IPS-NIHi11 (cell line): ENCODE measurements around the gene DBI.
"Not testable (repeated sequence)": the region's sequence is repeated elsewhere in the genome, so short reads cannot be mapped to it uniquely, and the experiment has no call there.

Experiments used
- DNase-seq: peaks from one replicate; pipeline ENCODE4 v3.0.0; 2012; ENCODE audit warnings: mixed read lengths, low spot score

Gene DBI

DNA sequence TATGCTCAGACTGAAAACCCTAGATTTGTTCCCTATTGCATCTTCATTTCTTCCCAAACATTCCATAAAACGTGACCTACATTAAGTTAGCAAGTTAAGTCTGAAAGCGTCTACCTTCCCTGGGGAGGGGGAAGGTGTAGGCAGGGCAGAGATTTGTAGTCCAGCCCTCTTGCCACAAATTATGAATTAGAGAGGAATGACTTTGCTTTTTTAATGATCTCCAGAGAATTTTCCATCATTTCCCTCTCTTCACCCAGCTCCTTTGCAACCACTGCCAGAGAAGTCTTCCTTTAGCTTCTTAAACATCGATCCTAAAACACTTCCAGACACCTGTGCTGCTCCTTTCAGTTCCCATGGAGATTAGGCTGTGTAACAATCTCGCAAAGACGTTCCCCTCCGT, 1.3 kb upstream of the DBI start:
- DNase-seq = no peak

DNA sequence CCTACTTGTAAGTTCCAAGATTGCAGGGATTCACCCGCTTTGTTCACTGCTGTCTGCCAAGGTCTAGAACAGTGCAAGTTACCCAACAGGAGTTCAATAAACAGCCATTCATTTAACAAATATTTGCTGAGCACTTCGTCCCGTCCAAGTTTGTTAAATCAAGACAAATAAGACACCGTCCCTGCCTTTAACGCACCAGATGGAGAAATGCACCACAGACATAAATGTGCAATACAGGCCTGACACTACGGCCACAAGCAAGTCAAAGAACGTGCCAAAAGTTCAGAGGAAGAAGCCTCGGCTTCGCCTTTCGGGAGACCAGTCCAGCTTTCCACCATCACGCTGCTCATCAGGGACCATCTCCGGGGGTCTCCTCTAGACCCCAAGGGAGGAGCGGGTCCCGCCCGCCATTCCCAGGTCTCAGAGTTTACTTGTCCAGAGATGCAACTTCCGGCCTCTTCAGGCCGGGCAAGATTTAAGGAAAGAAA, 572 bp upstream of the DBI start:
- no peak for DNase-seq

- peak; percentile 91 for DNase-seq
Measured at GRCh38 chr2:119367472-119368099, 809 bp downstream of the DBI start.

DNA sequence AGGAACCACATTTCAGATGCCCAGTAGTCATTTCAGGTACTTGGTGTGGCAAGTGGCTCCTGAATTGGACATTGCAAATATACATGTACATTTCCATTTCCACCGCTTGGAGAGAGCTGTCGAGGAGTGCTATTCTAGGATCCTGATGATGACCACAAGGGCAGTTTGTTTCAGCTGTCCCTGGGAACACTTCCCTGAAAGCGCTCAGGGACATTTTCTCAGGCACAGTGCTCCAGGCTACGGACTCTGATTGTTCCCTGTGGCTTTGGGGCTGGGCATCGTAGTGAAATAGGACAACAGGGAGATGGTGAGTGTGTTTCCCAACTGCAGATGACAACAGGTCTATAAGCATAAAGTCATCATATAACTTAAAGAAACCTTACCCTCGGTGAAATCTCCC, 3.1 kb downstream of the DBI start:
- DNase-seq = no peak

DNA sequence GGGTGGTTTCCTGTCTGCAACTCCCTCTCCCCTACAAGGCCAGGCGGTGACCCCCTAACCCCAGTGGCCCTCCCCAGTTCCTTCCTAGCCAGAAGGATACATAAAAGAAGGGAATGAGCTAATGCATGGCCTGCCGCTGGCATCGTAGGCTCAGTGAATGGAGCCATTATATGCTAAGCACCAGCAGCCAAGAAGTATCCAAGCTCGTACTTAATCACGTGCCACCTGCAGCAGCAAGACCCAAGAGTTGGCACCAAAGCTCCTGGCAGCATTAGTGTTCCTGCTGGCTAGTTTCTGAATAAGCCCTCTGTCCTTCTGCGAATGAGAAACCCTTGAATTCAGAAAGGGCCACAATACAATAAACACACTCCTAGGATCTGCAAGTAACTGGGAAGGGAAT, 4.3 kb downstream of the DBI start:
- DNase-seq = no peak

GRCh38 chr2:119372778-119373568, 6.2 kb downstream of the DBI start:
- DNase-seq = no peak

DNA sequence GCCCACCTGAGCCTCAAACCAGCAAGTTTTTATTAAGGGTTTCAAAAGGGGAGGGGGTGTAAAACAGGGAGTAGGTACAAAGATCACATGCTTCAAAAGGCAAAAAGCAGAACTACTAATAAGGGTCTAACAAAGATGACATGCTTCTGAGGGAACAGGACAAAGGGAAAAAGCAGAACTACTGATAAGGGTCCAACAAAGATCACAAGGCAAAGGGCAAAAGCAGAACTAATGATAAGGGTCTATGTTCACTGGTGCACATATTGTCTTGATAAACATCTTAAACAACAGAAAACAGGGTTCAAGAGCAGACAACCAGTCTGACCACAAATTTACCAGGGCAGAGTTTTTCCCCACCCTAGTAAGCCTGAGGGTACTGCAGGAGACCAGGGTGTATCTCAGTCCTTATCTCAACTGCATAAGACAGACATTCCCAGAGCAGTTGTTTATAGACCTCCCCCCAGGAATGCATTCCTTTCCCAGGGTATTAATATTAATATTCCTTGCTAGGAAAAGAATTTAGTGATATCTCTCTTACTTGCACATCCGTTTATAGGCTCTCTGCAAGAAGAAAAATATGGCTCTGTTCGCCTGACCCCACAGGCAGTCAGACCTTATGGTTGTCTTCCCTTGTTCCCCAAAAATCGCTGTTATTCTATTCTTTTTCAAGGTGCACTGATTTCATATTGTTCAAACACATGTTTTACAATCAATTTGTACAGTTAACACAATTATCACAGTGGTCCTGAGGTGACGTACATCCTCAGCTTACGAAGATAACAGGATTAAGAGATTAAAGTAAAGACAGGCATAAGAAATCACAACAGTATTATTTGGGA, 7.3 kb downstream of the DBI start:
- not testable (repeated sequence) for DNase-seq

GRCh38 chr2:119376406-119376805, 9.6 kb downstream of the DBI start:
- DNase-seq = not testable (repeated sequence)

DNA sequence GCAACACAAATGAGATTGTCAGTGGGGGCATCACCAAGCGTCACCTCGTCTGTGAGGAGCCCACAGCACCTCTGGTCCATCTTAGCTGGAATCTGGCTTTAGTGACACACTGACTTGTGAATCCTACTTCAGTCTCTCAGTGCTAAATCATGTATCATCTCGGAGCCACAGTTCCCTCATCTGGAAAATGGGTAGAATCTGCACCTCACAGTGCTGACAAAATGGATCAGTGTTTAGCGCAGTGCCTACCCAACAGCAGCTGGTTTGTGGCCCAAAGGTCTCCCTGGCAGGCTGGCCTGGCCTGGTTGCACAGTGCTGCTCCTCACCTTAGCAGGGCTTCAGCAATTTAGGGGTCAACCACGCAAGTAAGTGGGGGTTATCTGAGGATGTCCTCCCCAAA, 10.0 kb downstream of the DBI start:
- DNase-seq = no peak

DNA sequence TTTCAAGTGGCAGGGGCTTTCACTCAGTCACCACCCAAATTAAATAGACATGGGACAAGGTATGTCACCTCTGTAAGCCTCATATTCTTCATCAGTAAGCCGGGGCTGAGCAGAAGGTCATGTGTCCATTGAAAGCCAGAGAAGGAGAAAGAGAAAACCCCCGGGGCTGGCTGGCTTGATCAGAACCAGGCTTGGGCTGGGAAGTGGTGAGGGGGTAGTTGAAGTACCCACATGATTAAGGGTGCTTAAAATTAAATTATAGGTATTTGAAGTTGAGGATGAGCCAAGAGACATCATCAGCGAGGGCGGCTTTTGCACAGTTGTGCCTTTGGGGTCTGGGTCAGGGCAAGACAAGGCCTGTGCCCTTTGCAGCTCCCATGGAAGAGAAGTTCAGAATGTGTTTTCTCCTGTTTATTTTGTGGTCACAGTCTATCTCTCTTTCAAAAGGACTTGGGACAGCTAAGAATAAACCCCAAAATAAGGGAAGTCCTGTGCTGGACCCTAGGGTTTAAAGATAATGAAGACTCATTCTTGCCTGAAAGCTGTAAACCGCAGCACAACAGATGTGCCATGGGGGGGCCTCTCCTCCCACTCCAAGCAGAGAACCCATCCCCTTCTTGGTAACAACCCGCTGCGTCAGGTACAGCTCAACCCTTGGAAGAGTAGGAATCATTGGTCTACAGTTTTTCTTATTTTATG, 10.7 kb downstream of the DBI start:
- DNase-seq = no peak

- no peak for DNase-seq
Measured at GRCh38 chr2:119377993-119378345, 11.2 kb downstream of the DBI start.

DNA sequence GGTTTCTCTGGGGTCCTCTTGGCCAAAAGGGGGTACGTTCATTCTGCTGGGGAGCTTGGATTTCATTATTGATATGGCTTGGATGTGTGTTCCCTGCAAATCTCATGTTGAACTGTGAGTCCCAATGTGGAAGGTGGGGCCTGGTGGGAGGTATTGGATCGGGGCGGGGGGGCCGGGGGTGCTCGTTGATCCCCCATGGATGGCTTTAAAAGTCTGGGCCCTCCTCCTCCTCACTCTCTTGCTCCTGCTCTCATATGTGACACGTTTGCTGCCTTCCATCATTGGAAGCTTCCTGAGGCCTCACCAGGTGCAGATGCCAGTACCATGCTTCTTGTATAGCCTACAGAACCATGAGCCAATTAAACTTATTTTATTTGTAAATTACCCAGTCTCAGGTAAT, 11.8 kb downstream of the DBI start:
- no peak for DNase-seq

- no peak for DNase-seq
Measured at GRCh38 chr2:119383410-119384140, 16.8 kb downstream of the DBI start.

- DNase-seq = no peak
Measured at GRCh38 chr2:119384971-119385370, 18.2 kb downstream of the DBI start.

DNA sequence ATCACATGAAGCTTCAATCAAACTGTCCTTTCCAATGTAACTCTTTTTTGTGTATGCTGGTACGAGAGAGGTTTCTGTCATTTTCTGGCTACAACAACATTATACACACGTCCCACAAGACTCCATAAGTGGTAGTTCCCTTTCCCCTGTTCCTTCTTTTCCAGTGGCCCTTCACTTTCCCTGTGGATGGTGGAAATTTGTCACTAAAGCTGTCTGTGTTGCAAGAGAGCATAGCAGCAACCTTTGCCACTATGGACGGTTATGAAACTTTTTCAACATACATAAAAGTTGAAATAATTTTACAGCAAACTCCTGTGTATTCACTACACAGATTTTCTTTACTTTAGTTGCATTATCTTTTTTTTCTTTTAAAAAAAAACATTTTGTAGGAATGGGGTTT, 18.7 kb downstream of the DBI start:
- no peak for DNase-seq

DNA sequence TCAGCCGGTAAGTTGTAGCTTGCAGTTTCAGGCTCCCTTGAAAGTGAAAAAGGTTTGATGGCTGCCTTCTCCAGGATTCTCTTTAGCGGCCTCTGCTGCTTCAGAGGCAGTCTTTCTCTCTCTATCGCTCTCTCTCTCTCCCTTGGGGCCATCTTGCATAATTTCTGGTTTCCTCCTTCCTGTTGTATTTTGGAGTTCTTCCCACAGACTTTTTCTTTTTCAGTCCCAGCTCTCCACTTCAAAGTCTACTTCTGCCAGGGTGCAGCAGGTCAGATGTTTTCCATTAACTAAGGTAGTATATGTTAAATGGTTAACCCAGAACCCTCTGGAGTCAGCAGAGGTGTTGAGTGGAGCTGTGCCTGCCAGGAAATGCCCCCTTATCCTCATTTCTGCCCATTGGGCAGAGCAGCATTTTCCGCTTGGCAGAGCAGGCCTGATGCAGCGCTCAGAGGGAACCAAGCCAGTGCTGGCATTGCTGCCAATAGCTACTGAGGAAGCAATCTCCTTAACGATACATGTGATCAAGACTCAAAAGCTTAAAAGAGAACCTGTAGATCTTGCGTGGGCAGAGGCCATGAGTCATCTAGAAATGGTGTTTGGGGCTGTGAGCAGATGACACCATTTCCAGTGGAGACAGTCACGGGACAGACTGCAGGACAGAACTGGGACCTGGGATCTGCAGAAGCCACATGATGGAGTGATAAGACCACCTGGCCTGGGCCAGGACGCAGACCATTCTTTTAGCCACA, 20.8 kb downstream of the DBI start:
- no peak for DNase-seq

DNA sequence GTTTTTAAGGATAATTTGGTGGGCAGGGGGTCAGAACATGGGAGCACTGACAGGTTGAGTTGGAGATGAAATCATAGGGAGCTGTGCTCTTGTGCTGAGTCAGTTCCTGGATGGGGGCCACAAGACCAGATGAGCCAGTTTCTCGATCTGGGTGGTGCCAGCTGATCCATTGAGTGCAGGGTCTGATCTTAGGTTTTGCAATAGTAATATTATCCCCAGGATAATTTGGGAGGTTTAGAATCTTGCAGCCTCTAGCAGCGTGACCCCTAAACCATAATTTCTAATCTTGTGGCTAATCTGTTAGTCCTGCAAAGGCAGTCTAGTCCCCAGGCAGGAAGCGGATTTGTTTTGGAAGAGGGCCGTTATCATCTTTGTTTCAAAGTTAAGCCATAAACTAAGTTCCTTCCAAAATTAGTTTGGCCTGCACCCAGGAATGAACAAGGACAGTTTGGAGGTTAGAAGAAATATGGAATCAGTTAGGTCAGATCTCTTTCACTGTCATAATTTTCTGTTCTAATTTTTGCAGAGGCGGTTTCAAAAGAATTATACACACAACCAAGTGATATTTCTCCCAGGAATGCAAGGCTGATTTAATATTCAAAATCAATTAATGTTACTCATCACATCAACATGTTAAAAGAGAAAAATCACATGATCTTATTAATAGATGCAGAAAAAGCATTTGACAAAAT, 23.0 kb downstream of the DBI start:
- no peak for DNase-seq

DNA sequence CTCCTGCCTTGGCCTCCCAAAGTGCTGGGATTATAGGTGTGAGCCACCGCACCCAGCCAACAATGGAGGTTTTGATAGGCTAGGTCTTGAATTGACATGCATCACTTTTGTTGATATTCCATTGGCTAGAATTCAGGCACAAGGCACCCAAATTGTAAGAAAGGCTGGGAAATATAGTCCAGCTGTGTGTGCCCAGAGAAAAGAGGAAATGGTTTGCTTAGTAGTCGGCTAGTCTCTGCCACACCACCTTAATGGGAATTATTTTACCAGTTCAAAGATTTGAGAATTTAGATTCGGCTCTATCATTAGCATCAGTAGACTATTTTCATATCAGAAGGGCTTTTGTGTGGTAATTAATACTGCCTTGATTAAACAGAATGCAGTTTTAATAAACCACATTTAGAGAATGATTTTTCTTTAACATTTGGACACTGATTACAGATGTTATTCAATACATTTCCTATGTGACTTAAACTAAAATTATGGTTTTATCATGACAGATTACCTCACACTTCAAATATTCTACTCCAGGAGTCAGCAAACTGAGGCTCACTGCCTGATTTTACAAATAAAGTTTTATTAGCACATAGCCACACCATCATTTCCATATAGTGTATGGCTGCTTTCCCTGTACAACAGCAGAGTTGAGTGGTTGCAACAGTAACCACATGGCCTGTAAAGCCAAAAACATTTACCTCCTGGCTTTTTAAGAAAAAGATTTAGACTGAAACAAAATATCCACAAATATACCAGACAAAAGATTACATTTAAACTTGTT, 27.4 kb downstream of the DBI start:
- no peak for DNase-seq

DNA sequence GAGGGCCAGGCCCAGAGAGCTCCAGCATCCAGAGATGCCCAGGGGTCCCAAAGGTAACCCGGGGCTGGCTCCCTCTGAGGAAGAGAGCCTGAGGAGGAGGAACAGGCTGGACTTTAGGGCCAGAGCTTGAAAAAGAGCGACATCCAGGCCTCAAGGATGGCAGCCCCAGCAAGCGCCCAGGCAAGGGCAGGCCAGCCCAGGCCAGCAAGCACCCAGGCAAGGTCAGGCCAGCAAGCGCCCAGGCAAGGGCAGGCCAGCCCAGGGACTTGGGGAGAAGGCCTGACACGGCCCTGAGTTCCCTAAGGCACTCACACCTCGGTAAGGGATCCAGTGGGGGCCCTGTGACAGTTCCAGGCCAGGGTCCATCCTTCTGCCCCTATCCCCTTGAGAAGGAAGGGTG, 30.4 kb downstream of the DBI start:
- DNase-seq = no peak
